NT2/D1 (cell line): ENCODE results near the gene UBE2J2.

Source experiments
- DNase-seq: peaks from one replicate; pipeline ENCODE4 v3.0.0-alpha.2; 2011; ENCODE audit warnings: low read depth, low spot score
- H3K27me3 ChIP-seq: 2 replicates; pipeline ENCODE4 v1.6.0; 2011; ENCODE audit warnings: mild to moderate bottlenecking; ENCODE audit not compliant: insufficient read length, insufficient read depth
- H3K36me3 ChIP-seq: 2 replicates; pipeline ENCODE4 v1.6.1; 2011; ENCODE audit warnings: mild to moderate bottlenecking, low read length, mixed read lengths; ENCODE audit not compliant: insufficient read depth, insufficient read length
- H3K4me1 ChIP-seq: 2 replicates; pipeline ENCODE4 v1.5.1; 2011; ENCODE audit not compliant: insufficient read depth, insufficient read length
- H3K4me3 ChIP-seq: 2 replicates; pipeline ENCODE4 v1.5.1; 2011; ENCODE audit warnings: low read depth; ENCODE audit not compliant: insufficient read length
- H3K9ac ChIP-seq: 2 replicates; pipeline ENCODE4 v1.6.0; 2011; ENCODE audit warnings: low read depth; ENCODE audit not compliant: insufficient read length
- H3K9me3 ChIP-seq: 2 replicates; pipeline ENCODE4 v1.5.1; 2011; ENCODE audit warnings: mild to moderate bottlenecking, low read length; ENCODE audit not compliant: insufficient read depth
- SUZ12 ChIP-seq: IDR thresholded peaks from 2 replicates; pipeline ENCODE4 v1.6.1; 2011; ENCODE audit not compliant: insufficient read length, insufficient read depth; ENCODE audit errors: extremely low read depth
- YY1 ChIP-seq: IDR thresholded peaks from 2 replicates; pipeline ENCODE4 v1.6.1; 2011; ENCODE audit not compliant: insufficient read length, insufficient read depth
- ZNF274 ChIP-seq: IDR thresholded peaks from 2 replicates; pipeline ENCODE4 v1.6.1; 2011; ENCODE audit warnings: mild to moderate bottlenecking, low read depth, low read length

Gene UBE2J2

DNA sequence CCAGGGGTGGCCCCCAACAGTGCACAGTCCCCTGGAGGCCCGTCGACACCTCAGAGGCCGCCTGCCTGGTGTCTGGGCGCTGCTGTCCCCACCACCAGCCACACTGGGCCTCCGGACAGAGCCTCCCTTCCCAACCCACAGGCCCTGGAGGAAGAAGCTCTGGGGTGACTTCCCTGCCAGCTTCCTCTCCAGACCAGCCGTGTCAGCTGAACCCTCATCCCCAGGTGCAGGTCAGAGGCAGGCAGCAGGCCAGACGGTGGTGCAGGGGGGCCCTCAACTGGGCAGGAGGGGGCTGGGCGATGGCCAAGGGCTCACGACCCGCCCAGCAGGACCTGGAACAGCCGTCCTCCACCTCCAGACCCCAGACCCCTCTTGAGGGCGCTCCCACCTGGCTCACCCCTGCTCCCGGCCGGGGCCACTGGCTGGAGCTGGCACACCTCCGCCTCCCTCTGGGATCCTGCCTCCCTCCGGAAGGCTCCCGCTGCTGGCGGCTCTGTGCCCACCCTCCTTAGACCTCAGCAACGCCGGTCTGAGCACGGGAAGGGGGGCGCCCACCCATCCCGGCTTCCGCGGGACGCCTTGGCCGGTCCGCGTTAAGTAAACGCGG is 67.8 kb downstream of the UBE2J2 start:
- H3K27me3 ChIP-seq: no peaks in the 10 kb centered on the region
- H3K36me3 ChIP-seq: no peaks in the 10 kb centered on the region
- TF ChIP-seq SUZ12: no peak
- no peak for TF ChIP-seq YY1
- TF ChIP-seq ZNF274: no peak
- H3K4me1 ChIP-seq: peaks cover 18% of the 10 kb centered on the region
- no peaks in the 10 kb centered on the region for H3K9me3 ChIP-seq
- no peak overlapping the region for H3K4me3 ChIP-seq
- H3K9ac ChIP-seq: peak overlapping the region; percentile 50
- no peak for DNase-seq

GRCh38 chr1:1204998-1205768 is 68.5 kb downstream of the UBE2J2 start:
- Histone ChIP-seq H3K9me3 (no peaks in the 10 kb centered on the region), H3K4me1 (peaks cover 16% of the 10 kb centered on the region), H3K4me3 (no peak overlapping the region), H3K36me3 (no peaks in the 10 kb centered on the region), H3K27me3 (no peaks in the 10 kb centered on the region), H3K9ac (no peak overlapping the region)
- TF ChIP-seq YY1 (no peak), SUZ12 (no peak), ZNF274 (no peak)
- DNase-seq: no peak

GRCh38 chr1:1204425-1204920 is 69.2 kb downstream of the UBE2J2 start:
- Histone ChIP-seq H3K4me3 (no peak overlapping the region), H3K4me1 (peaks cover 16% of the 10 kb centered on the region), H3K27me3 (no peaks in the 10 kb centered on the region), H3K9ac (no peak overlapping the region), H3K36me3 (no peaks in the 10 kb centered on the region), H3K9me3 (no peaks in the 10 kb centered on the region)
- TF ChIP-seq SUZ12: no peak
- no peak for TF ChIP-seq YY1
- no peak for DNase-seq
